Dedifferentiated amniotic fluid mesenchymal stem cell (primary cell): Measurements from ENCODE around the gene NR2F1-AS1.
"Not testable (repeated sequence)": the region's sequence is repeated elsewhere in the genome, so short reads cannot be mapped to it uniquely, and the experiment has no call there.

Experiments
- DNase-seq: peaks from one replicate; pipeline ENCODE4 v3.0.0-alpha.2; 2016; ENCODE audit errors: extremely low spot score

NR2F1-AS1 gene

GRCh38 chr5:93519740-93520139, 61.3 kb downstream of the NR2F1-AS1 start:
- DNase-seq: peak; percentile 16

- DNase-seq: no peak
Measured at GRCh38 chr5:93517828-93518227, 63.2 kb downstream of the NR2F1-AS1 start.

GRCh38 chr5:93513298-93513697, 67.7 kb downstream of the NR2F1-AS1 start:
- DNase-seq: no peak

GRCh38 chr5:93512799-93513198, 68.2 kb downstream of the NR2F1-AS1 start:
- DNase-seq: peak; percentile 17

GRCh38 chr5:93511445-93511844, 69.6 kb downstream of the NR2F1-AS1 start:
- DNase-seq: no peak

- DNase-seq: no peak
Measured at GRCh38 chr5:93510626-93511380, 70.2 kb downstream of the NR2F1-AS1 start.

GRCh38 chr5:93505553-93505952, 75.5 kb downstream of the NR2F1-AS1 start:
- DNase-seq: not testable (repeated sequence)

- DNase-seq: peak; percentile 77
Measured at GRCh38 chr5:93503598-93504067, 77.4 kb downstream of the NR2F1-AS1 start.

GRCh38 chr5:93497096-93497495, 83.9 kb downstream of the NR2F1-AS1 start:
- DNase-seq: no peak

- no peak for DNase-seq
Measured at GRCh38 chr5:93479982-93480509, 101.0 kb downstream of the NR2F1-AS1 start.

GRCh38 chr5:93477816-93478215, 103.2 kb downstream of the NR2F1-AS1 start:
- DNase-seq: no peak

- DNase-seq: no peak
Measured at GRCh38 chr5:93476251-93476742, 104.7 kb downstream of the NR2F1-AS1 start.

- no peak for DNase-seq
Measured at GRCh38 chr5:93462916-93463315, 118.1 kb downstream of the NR2F1-AS1 start.

- DNase-seq: no peak
Measured at GRCh38 chr5:93461756-93462155, 119.3 kb downstream of the NR2F1-AS1 start.

GRCh38 chr5:93460286-93460685, 120.7 kb downstream of the NR2F1-AS1 start:
- DNase-seq: no peak

GRCh38 chr5:93456796-93457195, 124.2 kb downstream of the NR2F1-AS1 start:
- not testable (repeated sequence) for DNase-seq

- DNase-seq: no peak
Measured at GRCh38 chr5:93454896-93455295, 126.1 kb downstream of the NR2F1-AS1 start.

- no peak for DNase-seq
Measured at GRCh38 chr5:93452255-93452654, 128.8 kb downstream of the NR2F1-AS1 start.

GRCh38 chr5:93438124-93438523, 142.9 kb downstream of the NR2F1-AS1 start:
- no peak for DNase-seq

- DNase-seq: no peak
Measured at GRCh38 chr5:93436083-93436482, 144.9 kb downstream of the NR2F1-AS1 start.

GRCh38 chr5:93433422-93433821, 147.6 kb downstream of the NR2F1-AS1 start:
- no peak for DNase-seq

- DNase-seq: no peak
Measured at GRCh38 chr5:93431250-93431649, 149.8 kb downstream of the NR2F1-AS1 start.

GRCh38 chr5:93430673-93431199, 150.3 kb downstream of the NR2F1-AS1 start:
- DNase-seq: no peak
